Activated T-helper 1 cell treated with anti-CD3 and anti-CD28 coated beads, Interleukin-12 subunit alpha, Interleukin-12 subunit beta, Interleukin-2, Interleukin-4 antibody, amounts not matched to agents 30 ng/mL and 10 ng/mL and 1 ng/mL, durations not matched to agents 14 hours and 24 hours and 36 hours (primary cell): Measurements from ENCODE around the gene MUL1. TPM values are rescaled to one million over a fixed set of nuclear protein-coding genes. Genes with fewer than 3 reads are reported as not detected.

Source experiments
- DNase-seq: peaks from one replicate; pipeline ENCODE4 v3.0.0; 2021; ENCODE audit warnings: low spot score
- H3K27ac Mint-ChIP-seq: one replicate; pipeline ENCODE4 v1.8.0; 2021; ENCODE audit warnings: mild to moderate bottlenecking, mixed read lengths
- H3K27me3 Mint-ChIP-seq: one replicate; pipeline ENCODE4 v1.8.0; 2022; ENCODE audit warnings: mild to moderate bottlenecking, moderate library complexity, mixed read lengths; ENCODE audit not compliant: insufficient read depth
- H3K36me3 Mint-ChIP-seq: one replicate; pipeline ENCODE4 v1.8.0; 2021; ENCODE audit warnings: low read depth, mixed read lengths
- H3K4me1 Mint-ChIP-seq: one replicate; pipeline ENCODE4 v1.8.0; 2021; ENCODE audit warnings: low read depth, mixed read lengths
- H3K4me3 Mint-ChIP-seq: one replicate; pipeline ENCODE4 v1.8.0; 2021; ENCODE audit warnings: mild to moderate bottlenecking, moderate library complexity, mixed read lengths
- H3K9me3 Mint-ChIP-seq: one replicate; pipeline ENCODE4 v1.8.0; 2021; ENCODE audit warnings: mixed read lengths
- intact Hi-C: fragments of 100-400 bp; cut with micrococcal nuclease; formaldehyde crosslinking; loops from one replicate; pipeline ENCODE4 v1.15.1; 2024
- total RNA-seq: library from RNA; stranded (reverse); gene quantifications from 2 replicates; pipeline ENCODE4 v1.2.3, GENCODE V29; 2022

Gene MUL1
- total RNA-seq, 1 donor from 2014 or later: 22.8 TPM

DNA sequence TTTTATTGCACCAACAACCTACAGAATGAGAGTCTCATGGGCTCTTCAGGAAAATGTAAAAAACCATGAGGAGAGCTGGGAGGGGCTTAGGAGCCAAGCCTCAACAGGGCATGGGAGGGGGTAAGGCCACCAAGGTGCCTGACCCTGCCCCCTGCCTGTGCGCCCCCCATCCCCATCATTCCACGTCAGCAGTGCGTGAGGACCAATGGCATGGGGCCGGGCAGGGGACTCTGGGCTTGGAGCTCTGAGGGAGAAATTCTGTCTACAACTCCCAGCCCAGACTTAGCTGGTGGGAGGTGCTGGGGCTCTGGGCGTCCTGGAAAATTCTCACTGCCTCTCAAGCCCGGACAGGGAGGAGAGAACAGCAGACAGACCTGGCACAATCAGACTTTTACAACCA is 16.8 kb downstream of the MUL1 start:
- H3K27me3 Mint-ChIP-seq: peaks cover 31% of the 10 kb centered on the region
- H3K9me3 Mint-ChIP-seq: no peaks in the 10 kb centered on the region
- H3K27ac Mint-ChIP-seq: no peak overlapping the region
- DNase-seq: no peak
- no peaks in the 10 kb centered on the region for H3K36me3 Mint-ChIP-seq
- intact Hi-C loops: loop anchor here (5.0 kb wide), 2 partner anchors 59 to 324 kb away; no protein-coding TSS in a partner anchor
- no peak overlapping the region for H3K4me3 Mint-ChIP-seq
- peaks cover 12% of the 10 kb centered on the region for H3K4me1 Mint-ChIP-seq

DNA sequence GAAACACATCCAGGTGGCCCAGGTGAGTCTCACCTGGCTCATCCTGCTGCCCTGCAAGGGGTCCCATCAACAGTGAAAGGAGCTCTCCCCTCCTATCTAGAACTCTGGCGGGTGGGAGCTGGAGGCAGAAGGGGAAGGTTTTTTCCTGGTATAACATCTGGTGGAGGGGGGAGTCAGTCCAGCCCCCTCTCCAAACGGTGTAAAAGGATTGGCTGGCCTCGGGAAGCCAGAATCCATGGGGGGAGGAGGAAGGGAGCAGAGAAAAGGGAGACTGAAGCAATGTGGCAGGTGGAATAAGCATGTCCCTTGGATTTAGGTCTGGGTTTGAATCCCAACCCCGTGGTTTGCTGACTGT is 20.7 kb downstream of the MUL1 start:
- peak overlapping the region; percentile 50 for H3K4me3 Mint-ChIP-seq
- intact Hi-C loops: loop anchor here (10.0 kb wide), 1 partner anchor 1852 kb away; the partner anchor contains the start of gene PAX7

DNA sequence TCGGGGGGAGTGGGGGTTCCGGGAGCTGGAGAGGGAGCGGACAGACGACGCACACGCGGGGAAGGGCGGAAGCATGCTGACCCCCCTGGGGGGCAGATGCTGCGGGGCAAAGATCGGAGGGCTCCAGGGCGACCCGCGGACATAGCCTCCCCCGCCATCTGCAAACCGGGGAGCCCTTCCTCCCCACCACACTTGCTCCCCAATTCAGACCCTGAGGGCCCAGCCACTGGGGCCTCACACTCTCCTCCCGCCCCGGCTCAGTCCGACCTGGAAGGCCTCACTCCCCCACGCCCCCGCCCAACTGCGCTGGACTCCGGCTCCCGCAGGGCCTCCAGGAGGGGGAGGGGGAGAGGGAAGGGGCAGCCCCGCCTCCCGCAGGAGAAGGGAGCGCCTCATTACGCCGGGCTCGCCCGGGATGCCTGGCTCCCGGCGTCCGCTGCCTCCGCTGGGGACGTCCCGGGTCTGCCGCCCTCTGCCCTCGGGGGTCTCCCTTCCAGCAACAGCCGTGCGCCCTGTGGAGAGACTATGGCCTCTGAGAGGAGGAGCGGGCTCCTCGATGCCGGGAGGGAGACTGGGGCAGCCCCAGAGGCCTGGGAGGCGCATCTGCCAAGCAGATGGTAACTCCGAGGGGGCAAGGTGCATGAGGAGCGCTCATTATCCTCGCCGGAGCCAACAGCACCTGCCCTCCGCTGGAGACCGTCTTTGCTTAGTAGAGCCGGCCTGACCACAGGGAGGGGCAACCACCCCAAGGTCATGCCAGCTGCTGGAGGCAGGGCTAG is 21.3 kb downstream of the MUL1 start:
- Mint-ChIP-seq H3K4me1 (no peaks in the 10 kb centered on the region), H3K4me3 (peak overlapping the region; percentile 50), H3K9me3 (no peaks in the 10 kb centered on the region), H3K27me3 (peaks cover 53% of the 10 kb centered on the region), H3K27ac (peak overlapping the region; percentile 30), H3K36me3 (peaks cover 2% of the 10 kb centered on the region)
- intact Hi-C loops: loop anchor here (1.0 to 10.0 kb wide), 2 partner anchors 22 to 1852 kb away; partner anchors contain the start of genes MUL1 and PAX7
- DNase-seq: no peak

More for the DNA sequence above, 20.7 kb downstream of the MUL1 start:
- H3K36me3 Mint-ChIP-seq: peaks cover 2% of the 10 kb centered on the region
- H3K4me1 Mint-ChIP-seq: no peaks in the 10 kb centered on the region
- H3K27me3 Mint-ChIP-seq: peaks cover 47% of the 10 kb centered on the region
- peak overlapping the region; percentile 30 for H3K27ac Mint-ChIP-seq
- no peak for DNase-seq
- no peaks in the 10 kb centered on the region for H3K9me3 Mint-ChIP-seq

DNA sequence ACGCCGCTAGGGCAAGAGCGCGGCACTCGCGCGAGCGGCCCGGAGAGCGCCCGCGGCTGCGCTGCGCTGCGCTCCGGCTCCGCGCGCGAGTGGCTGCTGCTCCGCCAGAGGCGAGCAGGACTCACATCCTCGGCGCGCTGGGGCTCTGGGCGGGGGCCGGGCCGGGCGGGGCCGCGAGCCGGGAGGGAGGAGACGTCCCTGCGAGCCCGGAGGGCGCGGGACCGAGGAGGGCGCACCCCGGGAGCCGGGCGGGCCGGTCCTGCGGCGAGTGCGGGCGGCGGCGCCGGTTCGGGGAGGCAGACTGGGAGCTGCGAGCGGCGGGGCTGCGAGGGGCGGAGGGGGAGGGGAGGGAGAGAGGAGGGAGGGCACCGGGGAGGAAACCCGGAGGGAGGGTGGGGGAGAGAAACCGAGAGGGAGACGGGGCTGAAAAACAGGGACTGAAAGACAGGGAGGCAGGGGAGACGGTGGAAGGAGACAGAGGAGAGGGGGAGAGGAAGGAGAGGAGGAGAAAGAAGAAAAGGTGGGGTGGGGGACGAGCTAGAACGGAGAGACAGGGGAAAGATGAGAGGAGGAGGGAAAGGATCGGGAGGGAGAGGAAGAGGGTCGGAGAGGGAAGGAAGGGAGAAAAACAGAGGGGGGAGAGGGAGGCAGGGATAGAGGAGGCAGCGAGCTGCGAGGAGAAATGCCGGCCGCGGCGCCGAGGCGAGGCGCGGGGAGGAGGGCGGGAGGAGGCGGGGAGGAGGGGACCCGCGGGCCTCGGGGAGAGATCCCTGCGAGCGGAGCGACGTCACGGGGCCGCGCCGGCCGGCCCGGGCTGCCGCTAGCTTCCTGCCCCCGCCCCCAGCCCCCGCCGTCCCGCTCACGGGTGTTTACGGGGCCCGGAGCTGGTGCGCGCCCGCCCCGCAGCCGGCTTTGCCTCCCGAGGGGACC is 22.2 kb downstream of the MUL1 start, which contains the start of gene CAMK2N1:
Gene CAMK2N1, minus strand, starts transcription at position 684 of the 930 bp plus-strand sequence. CDS start 831 bp downstream, outside the sequence.
- H3K27me3 Mint-ChIP-seq: peaks cover 58% of the 10 kb centered on the region
- H3K27ac Mint-ChIP-seq: peak within 1 kb of the TSS; percentile 65
- no peaks in the 10 kb centered on the region for H3K4me1 Mint-ChIP-seq
- peaks cover 2% of the 10 kb centered on the region for H3K36me3 Mint-ChIP-seq
- DNase-seq: peak; percentile 24
- H3K9me3 Mint-ChIP-seq: no peaks in the 10 kb centered on the region
- intact Hi-C loops: loop anchor here (1.0 to 10.0 kb wide), 2 partner anchors 23 to 1851 kb away; partner anchors contain the start of genes MUL1 and PAX7
- peak within 1 kb of the TSS; percentile 86 for H3K4me3 Mint-ChIP-seq

DNA sequence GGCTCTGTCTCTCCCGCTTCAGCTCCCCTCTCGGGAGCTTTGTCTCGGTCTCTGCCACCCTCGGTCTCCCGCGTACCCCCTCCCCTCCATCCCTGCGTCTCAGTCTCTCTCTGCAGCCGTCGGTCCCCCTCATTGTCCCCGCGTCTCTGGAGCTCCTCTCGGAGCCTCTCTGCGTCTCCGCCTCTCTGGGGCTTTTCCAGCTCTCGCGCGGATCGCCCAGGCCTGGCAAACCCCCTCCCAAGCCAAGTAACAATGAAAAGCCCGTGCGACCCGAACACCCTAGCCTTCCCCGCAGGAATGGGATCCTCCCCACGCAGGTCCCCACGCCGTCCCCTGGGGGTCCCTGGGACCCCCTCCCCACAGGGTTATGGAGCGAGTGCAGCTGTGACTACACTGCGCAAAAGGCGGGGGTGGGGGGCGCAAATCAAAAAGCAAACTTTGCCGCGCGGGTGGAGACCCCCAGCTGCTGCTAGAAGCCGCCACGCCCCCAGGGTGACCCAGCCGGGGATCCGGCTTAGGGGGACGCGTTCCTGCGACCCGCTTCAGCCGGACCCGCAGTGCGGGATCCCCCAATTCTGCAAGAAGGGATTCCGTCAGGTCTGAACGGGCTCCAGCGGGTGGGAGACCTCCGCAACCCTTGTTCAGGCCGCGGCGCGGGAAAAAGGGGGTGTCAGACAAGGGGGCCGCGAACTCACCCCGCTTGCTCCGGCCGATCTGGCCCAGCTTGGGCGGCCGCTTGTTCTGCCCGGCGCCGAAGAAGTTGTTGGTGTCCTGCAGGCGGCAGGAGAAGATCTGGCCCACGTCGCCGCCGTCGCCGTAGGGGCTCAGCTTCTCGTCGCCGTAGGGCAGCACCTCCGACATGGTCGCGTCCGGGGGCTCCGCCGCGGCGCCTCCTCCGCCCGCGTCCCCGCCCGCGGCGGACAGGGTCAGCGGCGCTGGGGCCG is 23.2 kb downstream of the MUL1 start:
- Mint-ChIP-seq H3K9me3 (no peaks in the 10 kb centered on the region), H3K27ac (peak overlapping the region; percentile 55), H3K27me3 (peaks cover 66% of the 10 kb centered on the region), H3K36me3 (peaks cover 2% of the 10 kb centered on the region), H3K4me3 (peak overlapping the region; percentile 68), H3K4me1 (no peaks in the 10 kb centered on the region)
- intact Hi-C loops: loop anchor here (10.0 kb wide), 1 partner anchor 1850 kb away; the partner anchor contains the start of gene PAX7
- no peak for DNase-seq

DNA sequence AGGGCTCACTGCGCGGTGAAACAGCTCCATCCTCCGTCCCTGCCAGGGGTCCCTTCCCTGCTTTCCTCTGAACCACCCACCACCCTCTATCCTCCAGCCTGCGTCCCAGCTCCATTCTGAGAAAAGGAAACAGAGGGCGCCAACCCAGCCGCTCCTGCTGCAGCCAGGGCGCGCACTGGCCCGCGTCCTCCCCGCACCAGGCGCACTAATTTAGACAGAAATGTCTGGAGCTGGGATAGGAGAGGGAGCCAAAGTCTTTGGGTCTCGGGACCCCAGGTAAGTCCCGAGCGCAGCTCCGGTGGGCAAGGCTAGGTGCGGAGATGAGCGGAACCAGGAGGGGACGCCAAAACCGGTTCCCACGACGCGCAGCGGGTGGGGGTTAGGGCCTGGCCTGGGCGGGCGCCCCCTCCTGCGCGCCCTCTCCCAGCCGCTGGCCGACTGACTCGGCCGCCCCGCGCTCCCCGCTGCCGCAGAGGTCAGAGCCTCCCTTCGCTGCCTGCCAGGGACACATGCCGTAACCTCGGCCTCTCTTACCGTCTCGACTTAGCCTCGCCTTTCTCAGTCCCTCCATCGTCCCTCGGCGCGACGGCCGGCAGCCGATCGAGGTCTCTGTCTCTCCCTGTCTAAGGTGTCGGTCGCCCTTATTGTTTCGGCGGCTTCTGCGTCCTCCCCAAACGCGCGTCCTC is 24.0 kb downstream of the MUL1 start:
- intact Hi-C loops: loop anchor here (10.0 kb wide), 1 partner anchor 1849 kb away; the partner anchor contains the start of gene PAX7
- peaks cover 73% of the 10 kb centered on the region for H3K27me3 Mint-ChIP-seq
- peak overlapping the region; percentile 55 for H3K27ac Mint-ChIP-seq
- peak overlapping the region; percentile 68 for H3K4me3 Mint-ChIP-seq
- DNase-seq: no peak
- H3K36me3 Mint-ChIP-seq: peaks cover 2% of the 10 kb centered on the region
- no peaks in the 10 kb centered on the region for H3K4me1 Mint-ChIP-seq
- no peaks in the 10 kb centered on the region for H3K9me3 Mint-ChIP-seq

DNA sequence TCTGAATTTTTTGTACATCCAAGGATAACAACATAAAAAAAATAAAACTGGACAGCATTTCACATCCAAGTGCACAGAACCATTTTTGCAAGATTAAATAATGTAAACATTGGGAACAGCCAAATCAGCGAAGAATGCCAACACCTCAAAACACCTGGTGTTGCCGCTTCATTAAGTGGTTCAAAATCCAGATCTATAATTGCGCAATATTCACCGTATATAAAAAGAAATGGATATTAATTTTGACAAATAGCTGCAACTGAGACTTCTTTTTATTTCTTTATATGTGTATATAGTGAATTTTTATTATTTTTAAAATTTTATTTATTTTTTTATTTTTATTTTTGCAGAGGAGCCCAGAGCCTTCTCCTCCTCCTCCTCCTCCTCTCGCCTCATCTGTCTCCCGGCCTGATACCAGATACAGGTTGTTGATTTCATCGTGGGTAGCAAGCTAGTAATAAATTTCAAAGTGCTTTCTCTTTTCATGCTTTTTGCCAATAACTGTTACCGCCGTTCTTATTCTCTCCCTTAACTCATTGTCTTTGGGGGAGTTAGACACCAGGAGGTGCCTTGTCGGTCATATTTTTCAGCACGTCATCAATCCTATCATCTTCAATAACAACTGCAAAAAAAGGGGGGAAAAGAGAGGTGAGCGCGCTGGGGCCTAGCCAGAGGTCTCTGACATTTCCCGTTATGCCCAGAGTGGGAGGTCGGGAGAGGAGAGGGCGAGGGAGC is 24.7 kb downstream of the MUL1 start:
- Mint-ChIP-seq H3K4me3 (peak overlapping the region; percentile 47), H3K4me1 (no peaks in the 10 kb centered on the region), H3K9me3 (no peaks in the 10 kb centered on the region), H3K27ac (no peak overlapping the region), H3K36me3 (peaks cover 2% of the 10 kb centered on the region), H3K27me3 (peaks cover 80% of the 10 kb centered on the region)
- no peak for DNase-seq
- intact Hi-C loops: loop anchor here (10.0 kb wide), 1 partner anchor 1848 kb away; the partner anchor contains the start of gene PAX7

DNA sequence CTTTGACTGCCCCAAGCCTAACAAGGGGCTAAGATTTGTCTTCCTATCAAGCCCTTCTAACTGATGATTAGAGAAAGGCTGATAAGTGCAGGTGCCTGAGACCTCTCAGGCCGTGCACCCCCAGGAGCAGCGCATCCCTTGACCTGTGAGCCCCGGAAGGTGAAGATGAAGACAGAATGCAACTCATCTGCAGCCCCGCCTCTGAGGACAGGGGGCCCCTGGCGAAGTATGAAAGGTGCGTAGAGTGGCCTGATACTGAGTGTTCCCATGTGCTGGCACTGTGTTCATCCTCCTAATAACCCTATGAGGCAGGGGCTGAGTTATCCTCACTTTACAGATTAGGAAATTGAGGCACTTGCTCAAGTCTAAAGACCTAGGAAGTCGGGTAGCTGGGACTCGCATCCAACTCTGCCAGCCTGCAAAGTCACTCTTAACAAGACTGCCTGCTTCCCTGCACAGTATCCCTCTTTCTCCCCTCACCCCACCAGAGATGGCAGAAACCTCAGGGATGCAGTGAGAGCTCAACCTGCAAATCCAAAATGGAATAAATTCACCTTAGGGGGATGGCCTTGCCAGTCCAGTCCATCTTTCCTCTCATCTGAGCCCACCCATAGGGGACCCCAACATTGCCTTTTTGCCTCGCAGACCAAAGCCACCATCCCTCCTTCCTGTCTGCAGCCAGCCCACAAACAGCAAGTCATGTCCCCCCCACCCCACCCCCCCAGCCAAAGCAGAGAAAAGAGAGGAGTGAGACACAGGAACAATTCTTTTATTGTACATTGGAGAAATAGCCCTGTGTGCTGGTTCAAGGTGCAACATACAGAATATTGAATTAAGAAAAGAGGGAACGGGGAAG is 26.1 kb downstream of the MUL1 start:
- Mint-ChIP-seq H3K27ac (no peak overlapping the region), H3K4me1 (no peaks in the 10 kb centered on the region), H3K9me3 (no peaks in the 10 kb centered on the region), H3K36me3 (peaks cover 2% of the 10 kb centered on the region), H3K4me3 (no peak overlapping the region), H3K27me3 (peaks cover 75% of the 10 kb centered on the region)
- intact Hi-C loops: loop anchor here (10.0 kb wide), 1 partner anchor 1847 kb away; the partner anchor contains the start of gene PAX7
- DNase-seq: no peak

DNA sequence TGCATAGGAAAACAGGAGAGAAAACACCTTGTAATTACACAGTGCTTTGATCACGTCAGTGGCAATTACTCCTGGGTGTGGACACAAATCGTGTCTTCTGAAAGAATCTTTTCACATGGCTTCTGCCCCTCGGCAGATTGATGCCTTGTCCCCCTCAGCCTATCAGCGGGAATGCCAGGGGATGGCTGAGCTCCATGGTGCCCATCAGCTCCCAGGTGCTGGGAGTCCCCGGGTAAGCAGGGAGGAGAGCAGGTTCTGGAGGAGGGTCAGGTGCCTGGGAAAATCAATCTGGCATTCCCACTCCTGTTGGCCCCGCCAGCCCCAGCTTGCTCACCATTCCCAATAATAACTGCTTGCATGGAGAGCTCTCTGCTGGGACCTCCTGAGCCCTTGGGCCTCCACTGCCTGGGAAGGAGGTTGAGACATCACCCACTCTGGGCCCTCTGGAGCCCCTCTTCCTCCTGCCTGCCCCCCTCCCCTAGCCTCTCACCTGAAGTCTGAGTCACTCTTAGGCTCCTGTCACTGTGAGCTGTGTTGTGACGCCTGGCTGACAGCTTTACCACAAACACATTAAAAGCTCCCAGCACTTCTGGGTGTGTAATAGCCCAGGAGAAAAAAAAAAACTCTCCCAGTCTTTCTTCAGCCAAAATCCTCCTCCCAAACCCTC is 26.9 kb downstream of the MUL1 start:
- H3K36me3 Mint-ChIP-seq: peaks cover 2% of the 10 kb centered on the region
- no peak overlapping the region for H3K4me3 Mint-ChIP-seq
- intact Hi-C loops: loop anchor here (10.0 kb wide), 1 partner anchor 1846 kb away; the partner anchor contains the start of gene PAX7
- H3K27me3 Mint-ChIP-seq: peaks cover 77% of the 10 kb centered on the region
- no peak for DNase-seq
- H3K4me1 Mint-ChIP-seq: no peaks in the 10 kb centered on the region
- no peak overlapping the region for H3K27ac Mint-ChIP-seq
- no peaks in the 10 kb centered on the region for H3K9me3 Mint-ChIP-seq
